Loucy (cell line): ENCODE data around the gene TUBA1C.

Source experiments
- EZH2phosphoT487 ChIP-seq: fragments of 200-600 bp; IDR thresholded peaks from 2 replicates; pipeline ENCODE4 v1.6.1; 2018; ENCODE audit warnings: antibody characterized with exemption, mild to moderate bottlenecking, moderate library complexity, borderline replicate concordance
- TF ChIP-seq, protein P1 (sequence below): fragments of 200-600 bp; sonication (generic); conservative IDR thresholded peaks from 2 replicates; pipeline ENCODE4 v1.5.1; 2014; ENCODE audit warnings: mild to moderate bottlenecking, antibody characterized with exemption, low read length

GRCh38 chr12:49272790-49273725 lies 8.2 kb downstream of the TUBA1C start:
- TF ChIP-seq, protein P1, sequence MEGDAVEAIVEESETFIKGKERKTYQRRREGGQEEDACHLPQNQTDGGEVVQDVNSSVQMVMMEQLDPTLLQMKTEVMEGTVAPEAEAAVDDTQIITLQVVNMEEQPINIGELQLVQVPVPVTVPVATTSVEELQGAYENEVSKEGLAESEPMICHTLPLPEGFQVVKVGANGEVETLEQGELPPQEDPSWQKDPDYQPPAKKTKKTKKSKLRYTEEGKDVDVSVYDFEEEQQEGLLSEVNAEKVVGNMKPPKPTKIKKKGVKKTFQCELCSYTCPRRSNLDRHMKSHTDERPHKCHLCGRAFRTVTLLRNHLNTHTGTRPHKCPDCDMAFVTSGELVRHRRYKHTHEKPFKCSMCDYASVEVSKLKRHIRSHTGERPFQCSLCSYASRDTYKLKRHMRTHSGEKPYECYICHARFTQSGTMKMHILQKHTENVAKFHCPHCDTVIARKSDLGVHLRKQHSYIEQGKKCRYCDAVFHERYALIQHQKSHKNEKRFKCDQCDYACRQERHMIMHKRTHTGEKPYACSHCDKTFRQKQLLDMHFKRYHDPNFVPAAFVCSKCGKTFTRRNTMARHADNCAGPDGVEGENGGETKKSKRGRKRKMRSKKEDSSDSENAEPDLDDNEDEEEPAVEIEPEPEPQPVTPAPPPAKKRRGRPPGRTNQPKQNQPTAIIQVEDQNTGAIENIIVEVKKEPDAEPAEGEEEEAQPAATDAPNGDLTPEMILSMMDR: no peak
- no peak for TF ChIP-seq EZH2phosphoT487
